HuH-7 (cell line): ENCODE results near the gene HOXB7.

Experiments
- DNase-seq: peaks from one replicate; pipeline ENCODE4 v3.0.0; 2011; ENCODE audit warnings: low spot score

Gene HOXB7

GRCh38 chr17:48579471-48579759, 31.4 kb downstream of the HOXB7 start:
- DNase-seq = no peak

GRCh38 chr17:48578616-48579470, 32.0 kb downstream of the HOXB7 start:
- no peak for DNase-seq

- DNase-seq = no peak
Measured at GRCh38 chr17:48577946-48578615, 32.7 kb downstream of the HOXB7 start, which contains the start of gene HOXB4. TSS of gene HOXB4 (minus strand) at chr17:48578350. CDS start at chr17:48578319, 31 bp downstream.

- peak; percentile 81 for DNase-seq
Measured at GRCh38 chr17:48577330-48577945, 33.4 kb downstream of the HOXB7 start.

- DNase-seq = no peak
Measured at GRCh38 chr17:48576479-48577309, 34.1 kb downstream of the HOXB7 start.

GRCh38 chr17:48575673-48576478, 34.9 kb downstream of the HOXB7 start:
- no peak for DNase-seq

GRCh38 chr17:48575066-48575582, 35.7 kb downstream of the HOXB7 start:
- no peak for DNase-seq

DNA sequence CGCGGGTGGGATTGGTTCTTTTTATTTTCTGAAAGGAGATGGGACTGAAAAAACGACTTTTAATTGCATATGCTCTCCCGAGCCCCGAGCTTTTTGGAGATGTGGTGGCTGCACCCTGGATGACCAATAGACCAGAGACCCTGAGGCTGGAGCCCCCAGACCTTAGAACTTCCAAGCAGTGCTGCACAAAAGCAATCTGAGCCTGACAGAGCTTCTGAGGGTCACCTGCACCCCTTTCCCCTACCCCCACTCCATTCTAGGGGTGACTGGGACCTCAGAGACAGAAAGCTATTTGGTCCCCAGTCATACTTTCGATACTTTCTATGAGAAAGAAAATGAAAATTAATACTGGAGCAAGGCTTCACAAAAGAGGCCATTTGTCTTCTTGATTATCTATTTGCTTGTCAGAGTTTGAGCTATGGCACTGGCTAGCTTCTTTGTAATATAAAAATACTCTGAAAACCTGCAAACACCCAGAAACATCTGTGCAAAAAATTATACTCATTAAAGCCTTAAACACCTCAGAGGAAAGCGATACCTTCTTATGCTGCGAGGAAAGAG, 36.2 kb downstream of the HOXB7 start:
- no peak for DNase-seq

DNA sequence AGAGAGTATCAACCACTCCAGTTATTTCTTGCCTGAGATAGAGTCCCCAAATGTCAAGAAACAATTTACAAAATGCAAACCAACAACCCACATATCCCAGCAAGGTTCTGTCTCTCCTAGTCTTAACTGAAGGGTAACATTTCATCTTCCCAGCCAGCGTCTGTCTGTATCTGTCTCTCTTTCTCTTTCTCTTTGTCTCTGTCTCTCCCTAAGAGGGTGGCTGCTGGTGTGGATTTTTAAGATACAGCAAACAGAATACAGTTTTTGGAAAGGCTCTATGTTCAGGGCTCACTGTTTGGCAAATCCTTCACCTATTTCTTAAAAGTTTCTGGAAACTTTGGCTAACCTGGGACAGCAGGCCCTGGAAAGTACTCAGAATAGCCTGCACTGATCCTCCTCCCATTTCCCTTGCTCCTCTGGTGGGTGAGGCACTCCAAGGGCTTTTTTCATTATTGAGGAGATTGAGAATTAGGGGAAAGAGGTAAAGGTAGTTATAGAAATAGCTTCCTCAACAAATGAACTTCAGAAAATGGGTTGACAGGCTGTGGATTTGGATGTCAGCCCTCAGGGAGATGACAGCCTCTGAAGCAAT, 38.9 kb downstream of the HOXB7 start:
- no peak for DNase-seq

- DNase-seq = no peak
Measured at GRCh38 chr17:48571024-48571818, 39.6 kb downstream of the HOXB7 start.

GRCh38 chr17:48570325-48571023, 40.3 kb downstream of the HOXB7 start:
- no peak for DNase-seq

GRCh38 chr17:48569674-48570324, 41.0 kb downstream of the HOXB7 start:
- DNase-seq = no peak

GRCh38 chr17:48569240-48569582, 41.6 kb downstream of the HOXB7 start:
- no peak for DNase-seq

DNA sequence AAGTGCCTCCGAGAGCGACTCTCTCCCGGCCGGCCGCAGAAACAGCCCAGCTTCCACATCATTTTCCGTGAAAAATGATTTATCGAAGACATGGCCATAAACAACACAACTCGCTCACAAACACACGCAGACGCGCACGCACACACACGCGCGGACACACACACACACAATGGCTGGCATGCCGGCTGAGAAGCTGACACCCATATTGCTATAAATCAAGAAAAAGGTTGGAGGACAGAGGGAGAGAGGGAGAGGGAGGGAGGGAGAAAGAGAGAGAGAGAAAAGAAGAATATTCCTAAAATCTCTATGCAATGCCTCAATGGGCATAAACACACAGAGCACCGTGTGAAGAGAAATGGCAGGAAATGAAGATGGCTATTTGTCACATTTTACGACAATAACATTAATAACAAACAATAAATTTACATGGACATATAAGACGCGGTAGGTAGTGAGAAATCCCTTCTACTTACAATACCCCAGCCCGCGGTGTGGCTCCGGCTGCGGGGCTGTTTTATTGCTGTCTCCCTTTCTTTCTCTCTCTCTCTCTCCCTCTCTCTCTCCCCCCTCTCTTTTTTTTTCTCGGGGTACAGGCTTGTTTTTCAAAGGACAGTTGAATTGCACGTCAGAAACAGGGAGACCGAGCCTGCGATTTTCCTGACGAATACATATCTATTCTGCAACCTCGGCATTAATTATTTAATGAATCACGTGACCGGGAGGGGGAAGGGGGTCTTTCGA, 42.1 kb downstream of the HOXB7 start:
- no peak for DNase-seq

GRCh38 chr17:48567646-48568354, 43.0 kb downstream of the HOXB7 start:
- DNase-seq = no peak

DNA sequence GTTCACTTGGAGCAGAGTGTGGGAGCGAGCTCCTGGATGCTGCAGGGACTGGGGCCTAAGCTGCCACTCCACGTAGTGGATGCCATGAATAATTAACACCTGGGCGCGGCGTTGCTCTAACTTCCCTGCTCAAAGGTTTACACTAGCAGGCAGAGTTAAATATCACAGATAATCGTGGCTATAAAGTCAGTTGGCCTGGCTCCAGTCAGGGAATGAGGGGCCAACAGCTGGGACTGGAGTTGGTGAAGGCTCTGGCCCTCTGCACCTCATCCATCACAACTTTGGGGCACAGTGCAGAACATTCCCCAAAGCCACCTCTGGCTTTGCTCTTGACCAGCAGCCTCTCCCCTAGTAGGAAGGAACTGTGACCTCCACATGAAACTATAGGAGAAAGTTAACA, 43.6 kb downstream of the HOXB7 start:
- no peak for DNase-seq

DNA sequence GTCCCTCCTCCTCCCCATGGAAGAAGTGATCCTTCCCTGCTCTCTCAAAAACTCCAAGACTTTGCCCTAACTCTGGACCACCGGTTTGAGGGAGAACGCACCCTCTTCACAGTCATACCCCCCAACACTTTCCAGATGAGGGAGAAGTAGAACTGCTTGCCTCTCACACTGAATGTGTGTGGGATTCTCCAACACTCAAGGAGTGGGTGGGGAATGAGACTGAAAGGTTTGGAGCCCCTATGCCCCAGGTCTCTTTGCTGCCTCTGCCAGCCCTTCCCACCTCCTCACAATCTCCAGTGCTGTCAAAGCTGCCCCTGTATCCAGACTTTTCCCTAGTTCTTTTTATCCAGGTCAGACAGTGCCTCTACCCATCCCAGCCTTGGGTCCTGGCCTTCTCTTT, 44.1 kb downstream of the HOXB7 start:
- DNase-seq = no peak
